ENCODE measurements around the gene OSBPL8.

Gene OSBPL8

GRCh38 chr12:76559400-76560085, at the start of gene OSBPL8:
OSBPL8 (minus strand) TSS chr12:76559771; CDS start chr12:76487551, 72,220 bp downstream.
- peak; percentile 30 for DNase-seq

GRCh38 chr12:76608070-76608469, 48.5 kb upstream of the OSBPL8 start:
- no peak for DNase-seq

- DNase-seq: no peak
Measured at GRCh38 chr12:76595056-76595455, 35.5 kb upstream of the OSBPL8 start.

GRCh38 chr12:76591476-76591875, 31.9 kb upstream of the OSBPL8 start:
- no peak for DNase-seq

GRCh38 chr12:76590131-76590530, 30.6 kb upstream of the OSBPL8 start:
- DNase-seq: no peak

DNA sequence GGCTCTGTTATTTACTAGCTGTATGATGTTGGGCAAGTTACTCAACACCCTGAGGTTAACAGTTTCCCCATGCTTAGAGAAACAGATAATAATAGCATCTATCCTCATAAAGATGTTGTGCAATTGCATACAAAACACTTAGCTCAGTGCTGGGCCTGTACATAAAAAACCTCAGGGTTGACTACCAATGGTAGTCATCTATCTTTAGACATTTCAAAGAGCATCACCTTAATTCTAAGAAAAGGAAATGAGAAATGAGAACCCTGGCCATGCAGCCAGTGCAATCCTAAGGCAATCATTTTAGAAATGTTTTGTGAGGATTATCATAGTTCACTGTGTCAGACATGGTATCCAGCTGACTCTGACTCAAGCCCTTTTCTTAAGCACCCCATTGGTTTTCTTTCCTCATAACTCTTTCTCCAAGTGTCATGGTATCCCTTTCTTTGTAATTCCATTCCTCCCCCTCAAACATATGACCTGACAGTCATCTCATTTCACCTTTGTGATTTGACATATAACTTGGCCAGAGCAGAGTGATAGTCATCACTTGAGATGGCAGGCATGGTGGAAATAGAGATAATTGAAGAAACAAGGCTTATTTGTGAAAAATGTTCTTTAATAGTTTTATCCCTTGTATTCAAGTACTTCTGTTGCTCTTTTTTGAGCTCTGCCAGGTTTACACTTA, 29.5 kb upstream of the OSBPL8 start:
- peak; percentile 98 for DNase-seq

- DNase-seq: no peak
Measured at GRCh38 chr12:76587428-76588178, 28.0 kb upstream of the OSBPL8 start.

DNA sequence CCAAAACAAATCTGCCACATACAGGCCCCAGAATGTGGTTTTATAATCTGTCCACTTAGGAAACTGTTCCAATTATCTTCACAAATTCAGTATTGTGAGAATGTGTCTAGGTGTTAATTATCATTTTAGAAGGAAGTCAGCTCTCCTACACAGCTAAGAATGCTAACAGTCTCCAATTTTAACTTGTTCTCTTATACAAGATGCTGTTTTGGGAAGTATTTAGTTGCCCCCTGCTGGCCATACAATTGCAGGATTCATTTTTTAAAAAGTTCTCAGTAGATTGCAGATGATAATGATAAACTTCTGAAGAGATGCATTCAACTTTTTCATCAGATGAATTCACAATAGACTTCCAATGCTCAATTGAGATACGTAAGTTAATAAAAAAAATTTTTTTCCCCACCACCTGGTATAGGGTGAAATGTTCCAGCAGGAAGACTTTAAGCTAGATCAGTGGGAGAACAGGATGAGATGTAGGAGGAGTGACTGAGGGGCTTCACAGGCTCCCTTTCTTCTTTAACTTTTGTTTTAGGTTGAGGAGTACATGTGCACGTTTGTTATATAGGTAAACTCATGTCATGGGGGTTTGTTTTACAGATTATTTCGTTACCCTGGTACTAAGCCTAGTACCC, 27.3 kb upstream of the OSBPL8 start:
- no peak for DNase-seq

DNA sequence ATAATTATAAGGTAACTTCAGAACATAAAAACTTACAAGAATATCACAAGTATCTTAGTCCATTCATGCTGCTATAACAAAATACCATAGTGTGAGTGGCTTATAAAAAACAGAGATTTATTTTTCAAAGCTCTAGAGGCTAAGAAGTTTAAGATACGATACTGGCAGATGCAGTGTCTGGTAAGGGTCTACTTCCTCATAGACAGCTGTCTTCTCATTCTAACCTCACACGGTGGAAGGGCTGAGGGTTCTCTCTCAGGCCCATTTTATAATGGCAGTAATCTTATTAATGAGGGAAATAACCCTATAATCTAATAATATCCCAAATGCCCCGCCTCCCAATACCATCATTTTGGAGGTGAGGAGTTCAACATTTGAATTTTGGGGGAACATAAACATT, 23.7 kb upstream of the OSBPL8 start:
- no peak for DNase-seq

DNA sequence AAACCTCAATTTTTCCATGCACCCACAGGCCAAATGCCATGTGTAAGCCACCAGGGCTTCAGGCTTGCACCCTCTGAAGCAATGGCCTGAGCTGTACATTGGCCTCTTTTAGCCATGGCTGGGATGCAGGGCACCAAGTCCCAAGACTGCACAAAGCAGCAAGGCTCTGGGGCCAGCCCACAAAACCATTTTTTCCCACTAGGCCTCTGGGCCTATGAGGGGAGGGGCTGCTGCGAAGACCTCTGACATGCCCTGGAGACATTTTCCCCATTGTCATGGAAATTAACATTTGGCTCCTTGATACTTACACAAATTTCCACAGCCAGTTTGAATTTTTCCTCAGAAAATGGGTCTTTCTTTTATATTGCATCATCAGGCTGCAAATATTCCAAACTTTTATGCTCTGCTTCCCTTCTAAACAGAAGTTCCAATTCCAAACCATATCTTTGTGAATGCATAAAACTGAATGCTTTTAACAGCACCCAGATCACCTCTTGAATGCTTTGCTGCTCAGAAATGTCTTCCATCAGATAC, 14.3 kb upstream of the OSBPL8 start:
- DNase-seq: no peak

GRCh38 chr12:76571256-76571655, 11.7 kb upstream of the OSBPL8 start:
- DNase-seq: no peak

DNA sequence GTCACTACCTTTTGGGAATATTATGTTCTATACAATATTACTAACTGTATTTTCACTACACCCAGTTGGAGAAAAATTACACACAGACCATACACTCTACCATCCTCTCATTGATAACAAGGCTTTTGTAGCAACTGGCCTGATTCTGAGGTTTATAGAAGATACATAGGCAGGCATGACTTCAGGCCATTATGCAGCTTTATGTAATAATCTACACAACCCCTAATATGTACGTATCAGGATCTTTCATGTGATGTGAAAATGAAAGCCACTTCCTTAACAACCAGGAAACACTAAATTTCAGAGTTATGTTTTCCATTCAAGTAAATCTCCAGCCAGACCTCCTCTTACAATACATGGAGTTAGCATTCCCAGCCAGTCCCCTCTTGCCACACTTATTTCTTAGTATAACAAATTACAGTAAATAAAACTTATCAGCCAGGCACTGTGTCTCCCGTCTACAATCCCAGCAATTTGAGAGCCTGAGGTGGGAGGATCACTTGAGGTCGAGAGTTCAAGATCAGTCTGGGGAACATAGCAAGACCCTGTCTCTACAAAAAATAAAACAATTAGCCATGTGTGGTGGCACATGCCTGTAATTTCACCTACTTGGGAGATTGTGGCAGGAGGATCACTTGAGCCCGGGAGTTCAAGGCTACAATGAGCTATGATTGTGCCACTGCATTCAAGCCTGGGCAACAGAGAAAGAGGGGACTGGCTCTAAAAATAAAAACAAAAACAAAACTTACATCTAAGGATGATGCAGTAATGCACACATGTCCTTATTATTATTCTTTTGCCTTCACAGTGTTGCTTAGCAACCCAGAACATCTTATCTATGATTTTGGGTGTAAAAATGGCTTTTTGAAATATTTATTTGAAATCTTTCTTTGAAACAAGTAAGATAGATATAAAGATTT, 10.4 kb upstream of the OSBPL8 start:
- DNase-seq: no peak

DNA sequence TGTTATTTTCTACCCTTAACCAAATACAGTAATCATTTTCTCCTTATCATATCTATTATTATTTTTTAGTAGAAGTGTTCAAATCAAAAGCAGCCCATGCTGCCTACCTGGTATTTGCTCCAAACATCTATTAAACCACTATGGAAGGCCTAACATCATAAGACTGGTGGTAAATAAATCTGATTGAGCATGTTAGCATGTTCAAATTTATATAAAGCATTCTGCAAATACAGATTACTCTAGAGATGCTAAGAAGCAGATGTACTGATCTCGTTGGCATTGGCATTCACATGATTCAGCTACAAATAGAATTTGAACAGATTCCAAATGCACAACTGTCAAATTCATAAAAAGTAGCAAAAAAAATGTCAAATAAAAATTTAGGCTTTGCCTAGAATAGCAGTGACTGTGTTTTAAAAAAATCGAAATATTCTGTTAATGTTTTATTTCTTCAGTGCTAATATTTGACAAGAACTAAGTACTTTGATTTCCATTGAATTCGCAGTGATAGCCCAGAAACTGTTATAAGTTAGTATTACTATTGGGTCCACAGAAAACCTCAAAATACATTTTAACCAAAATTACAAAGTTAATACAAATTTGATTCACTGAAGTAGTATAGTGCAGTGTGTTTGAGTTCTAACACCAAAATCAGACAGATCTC, 9.4 kb upstream of the OSBPL8 start:
- DNase-seq: no peak

- DNase-seq: no peak
Measured at GRCh38 chr12:76568130-76568529, 8.6 kb upstream of the OSBPL8 start.

DNA sequence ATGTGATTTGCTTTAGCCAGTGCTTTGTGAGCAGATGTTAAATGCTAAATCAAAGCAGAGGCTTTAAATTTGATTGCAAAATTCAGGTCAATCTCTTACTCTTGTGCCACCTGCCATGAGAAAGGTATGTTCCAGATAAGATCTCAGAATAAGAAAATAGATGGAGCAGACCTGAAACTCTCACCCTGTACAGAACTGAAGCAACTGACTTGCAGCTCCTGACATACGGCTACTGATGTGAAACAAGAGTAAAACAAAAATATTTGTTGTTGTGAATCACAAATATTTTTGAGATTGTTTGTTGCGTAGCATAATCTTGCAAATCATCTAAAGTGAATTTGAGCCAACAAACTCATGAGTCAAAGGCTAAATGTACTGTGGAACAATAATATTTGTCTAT, 3.5 kb upstream of the OSBPL8 start:
- DNase-seq: no peak

DNA sequence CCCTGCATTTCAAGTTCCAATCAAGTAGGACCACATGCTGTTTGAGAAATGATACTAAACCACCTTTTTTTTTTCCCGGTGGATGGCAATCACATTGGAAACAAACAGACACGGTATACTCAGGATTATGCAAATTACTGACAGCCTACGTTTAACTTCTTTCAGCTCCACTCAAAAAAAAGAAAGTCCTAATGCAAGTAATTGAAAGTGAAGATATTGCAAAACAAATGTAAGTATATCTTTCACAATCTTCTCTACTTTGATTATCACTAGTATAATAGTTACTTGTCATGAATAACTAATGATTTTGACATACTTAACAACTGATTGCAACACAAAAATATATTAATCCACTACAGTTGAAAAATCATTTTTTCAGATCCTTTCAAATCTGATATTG, 2.6 kb upstream of the OSBPL8 start:
- no peak for DNase-seq

DNA sequence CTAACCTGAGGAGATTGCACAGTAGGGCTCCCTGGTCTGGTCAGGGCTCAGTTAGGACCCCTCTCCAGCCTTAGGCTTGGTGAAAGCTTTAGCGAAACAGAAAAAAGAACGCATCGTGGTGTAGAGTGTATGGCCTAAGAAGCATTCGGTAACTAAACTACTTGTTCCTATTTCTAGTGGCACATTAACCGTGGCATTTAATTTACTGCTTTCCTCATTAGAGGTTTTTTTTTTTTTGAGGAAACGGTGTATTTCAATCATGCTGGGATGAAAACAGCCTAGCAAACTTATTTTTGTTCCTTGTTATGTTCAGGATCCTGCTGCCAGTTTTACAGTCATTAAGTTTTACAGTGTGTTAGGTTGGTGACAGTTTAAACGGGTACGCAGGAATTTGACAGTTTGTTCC, 518 bp upstream of the OSBPL8 start:
- no peak for DNase-seq

GRCh38 chr12:76558684-76559399, 729 bp downstream of the OSBPL8 start:
- peak; percentile 43 for DNase-seq

DNA sequence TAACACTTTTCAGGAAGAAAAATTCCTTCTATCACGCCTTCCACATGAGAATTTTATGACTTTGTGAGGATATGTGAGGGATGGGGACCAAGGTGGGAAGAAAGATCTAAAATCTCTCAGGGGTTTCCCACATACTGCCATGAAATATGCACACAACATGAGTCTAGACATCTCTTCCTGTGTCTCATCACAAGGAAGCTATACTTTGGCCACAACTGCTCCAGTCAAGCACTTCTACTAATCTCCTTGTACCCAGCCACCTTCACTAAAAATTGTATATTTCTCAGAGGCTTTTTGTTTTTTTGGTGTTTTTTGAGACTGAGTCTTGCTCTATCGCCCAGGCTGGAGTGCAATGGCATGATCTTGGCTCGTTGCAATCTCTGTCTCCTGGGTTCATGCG, 3.2 kb downstream of the OSBPL8 start:
- no peak for DNase-seq

DNA sequence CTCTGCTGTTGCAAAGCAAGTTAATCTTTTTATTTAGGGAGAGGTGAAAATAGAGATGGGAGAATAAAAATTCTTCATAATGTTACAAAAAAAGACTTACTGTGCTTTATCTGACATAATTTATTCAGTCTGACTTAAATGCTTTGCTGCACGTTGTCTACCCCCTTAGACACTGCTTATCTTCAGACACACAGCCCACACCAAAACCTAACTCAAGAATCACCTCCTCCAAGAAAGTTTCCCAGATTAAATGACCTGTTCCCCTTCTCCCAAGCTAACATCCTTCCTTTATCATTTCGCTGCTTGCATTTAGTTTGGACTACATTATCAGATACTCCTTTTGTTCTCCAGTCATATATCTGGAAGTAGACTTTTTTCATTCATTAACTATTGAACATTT, 3.8 kb downstream of the OSBPL8 start:
- DNase-seq: no peak

DNA sequence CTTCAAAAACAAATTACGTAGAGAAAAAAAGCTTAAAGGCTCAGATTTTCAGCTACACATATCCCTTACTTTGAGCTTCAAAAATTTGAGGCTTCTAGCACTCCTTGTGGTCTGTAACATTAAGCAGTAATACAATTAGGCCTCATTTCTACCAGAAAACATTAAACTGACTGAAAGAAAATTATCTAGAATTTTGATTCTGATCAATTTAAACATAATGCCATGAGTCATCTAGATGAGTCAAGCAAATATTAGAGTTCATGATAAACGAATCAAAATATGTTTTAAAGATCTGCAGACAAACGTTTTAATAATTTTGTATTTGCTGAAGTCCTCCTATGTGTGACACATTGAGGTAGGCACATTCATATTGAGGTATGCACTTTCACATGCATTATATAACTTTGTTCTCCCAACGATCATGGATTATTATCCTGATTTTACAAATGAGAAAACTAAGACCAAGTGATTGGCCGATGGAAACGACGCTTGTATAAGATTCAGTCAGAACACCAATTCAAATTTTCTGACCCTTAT, 4.3 kb downstream of the OSBPL8 start:
- no peak for DNase-seq
